ENCODE results near the gene SEC24A.
"Not testable (repeated sequence)": the region's sequence is repeated elsewhere in the genome, so short reads cannot be mapped to it uniquely, and the experiment has no call there.

Gene SEC24A

DNA sequence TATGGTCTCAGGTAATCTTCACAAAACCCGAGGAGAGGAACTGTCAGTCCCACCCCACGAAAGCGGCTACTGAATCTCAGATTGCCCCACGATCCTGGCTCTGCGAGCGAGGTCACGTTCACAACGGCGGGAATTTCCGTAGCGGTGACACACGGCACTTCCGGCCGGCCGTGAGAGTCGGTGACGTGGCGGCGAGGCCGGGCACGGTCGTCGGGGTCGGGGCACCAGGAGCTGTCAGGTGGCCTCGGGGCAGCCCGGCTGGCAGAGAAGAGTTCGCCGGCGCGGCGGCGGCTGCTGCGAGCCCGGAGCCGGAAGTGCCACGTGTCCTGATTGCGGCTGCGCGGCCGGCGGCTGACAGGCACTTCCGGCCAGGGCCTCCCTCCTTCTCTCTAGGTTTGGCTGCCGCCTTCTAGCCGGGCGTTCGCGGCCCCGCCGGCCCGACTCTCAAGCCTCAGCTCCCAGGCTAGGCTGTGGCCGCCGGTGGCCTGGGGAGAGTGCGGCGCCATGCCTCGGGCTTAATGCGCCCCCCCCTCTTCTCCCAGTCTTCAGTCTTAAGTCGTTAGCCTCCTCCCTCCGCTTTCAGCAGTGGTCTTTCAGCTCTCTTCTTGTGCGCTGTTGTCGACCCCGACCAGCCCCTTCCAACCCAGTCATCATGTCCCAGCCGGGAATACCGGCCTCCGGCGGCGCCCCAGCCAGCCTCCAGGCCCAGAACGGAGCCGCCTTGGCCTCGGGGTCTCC, at the start of gene SEC24A:
Gene SEC24A, plus strand, starts transcription at position 361 of the 738 bp plus-strand sequence. Its CDS starts 292 bp downstream, at position 653.
- DNase-seq: peak; percentile 29 to 87 (median 71)

DNA sequence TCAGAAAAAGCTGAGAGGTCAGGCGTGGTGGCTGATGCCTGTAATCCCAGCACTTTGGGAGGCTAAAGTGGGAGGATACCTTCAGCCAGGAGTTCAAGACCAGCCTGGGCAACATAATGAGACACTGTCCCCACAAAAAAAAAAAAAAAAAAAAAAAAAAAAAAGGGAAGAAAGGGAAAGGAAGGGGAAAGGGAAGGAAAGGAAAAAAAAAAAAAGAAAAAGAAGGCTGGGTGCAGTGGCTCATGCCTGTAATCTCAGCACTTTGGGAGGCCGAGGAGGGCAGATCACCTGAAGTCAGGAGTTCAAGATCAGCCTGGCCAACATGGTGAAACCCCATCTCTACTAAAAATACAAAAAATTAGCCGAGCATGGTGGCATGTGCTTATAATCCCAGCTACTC, 48.8 kb upstream of the SEC24A start:
- not testable (repeated sequence) for DNase-seq

DNA sequence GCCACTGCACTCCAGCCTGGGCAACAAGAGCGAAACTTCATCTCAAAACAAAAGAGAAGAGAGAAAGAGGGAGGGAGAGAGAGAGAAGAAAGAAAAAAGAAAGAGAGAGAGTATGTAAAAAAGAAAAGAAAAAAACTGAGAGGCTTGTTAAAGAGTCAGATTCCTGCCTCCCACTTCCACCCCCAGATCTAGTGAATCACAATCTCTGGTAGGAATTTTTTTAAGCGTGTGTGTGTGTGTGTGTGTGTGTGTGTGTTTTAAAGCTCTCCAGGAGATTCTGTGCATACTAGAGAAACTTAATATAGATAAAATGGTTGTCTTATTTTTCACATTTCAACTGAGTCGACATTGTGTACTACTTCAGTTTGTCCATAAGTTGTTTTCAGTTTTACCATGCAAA, 48.0 kb upstream of the SEC24A start:
- DNase-seq: no peak

DNA sequence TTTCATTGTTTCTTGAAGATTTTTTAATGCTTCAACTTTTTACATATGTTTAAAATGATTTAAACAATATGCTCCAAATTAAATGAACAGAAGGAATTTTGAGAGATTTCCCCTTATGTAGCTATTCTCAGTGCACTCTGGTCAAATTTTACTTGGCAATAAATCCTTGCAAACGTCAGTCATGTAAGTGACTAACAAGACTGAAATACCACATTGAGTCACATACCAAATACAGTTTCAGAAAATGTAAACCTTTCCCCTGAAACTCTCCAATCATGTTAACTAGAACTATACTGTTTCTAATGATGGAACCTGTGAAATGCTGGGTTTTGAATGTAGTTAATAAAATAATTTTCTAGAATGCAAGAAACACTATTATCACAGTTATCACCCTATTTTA, 45.5 kb upstream of the SEC24A start:
- DNase-seq: no peak

DNA sequence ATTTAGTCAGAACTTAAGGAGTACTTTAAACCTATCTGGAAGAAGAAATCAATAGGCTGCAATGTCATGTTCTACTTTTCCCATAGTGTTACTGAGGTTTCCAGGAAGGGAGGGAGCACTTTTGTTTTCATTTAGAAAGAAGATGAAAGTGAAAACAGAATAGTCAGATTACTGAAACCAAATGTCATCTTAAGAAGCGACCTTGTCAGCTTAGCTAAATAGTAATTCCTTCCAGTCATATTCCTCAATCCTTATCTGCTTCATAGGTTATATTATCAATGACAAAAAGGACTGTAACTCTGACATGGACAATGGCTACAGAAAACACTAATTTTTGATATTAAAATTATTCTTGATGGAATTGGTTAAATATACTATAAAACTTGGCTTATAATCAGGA, 43.7 kb upstream of the SEC24A start:
- no peak for DNase-seq

DNA sequence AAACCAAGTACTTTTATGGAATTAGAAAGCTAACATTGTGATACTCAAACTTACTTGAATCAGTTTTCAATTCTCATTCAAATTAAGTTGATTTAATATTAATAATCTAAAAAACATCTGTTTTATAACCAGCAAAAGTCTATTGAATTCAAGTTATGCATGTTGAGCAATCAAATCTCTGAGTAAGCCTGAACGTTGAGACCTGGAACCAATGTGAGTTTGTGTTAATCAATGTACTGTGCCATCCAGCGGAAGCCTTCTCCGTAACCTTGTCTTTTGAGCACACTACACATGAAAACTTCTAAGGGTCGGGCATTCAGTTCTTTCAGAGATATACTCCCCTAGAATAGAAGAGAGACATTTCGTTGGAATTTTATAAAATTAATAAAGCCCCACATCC, 41.9 kb upstream of the SEC24A start:
- no peak for DNase-seq

DNA sequence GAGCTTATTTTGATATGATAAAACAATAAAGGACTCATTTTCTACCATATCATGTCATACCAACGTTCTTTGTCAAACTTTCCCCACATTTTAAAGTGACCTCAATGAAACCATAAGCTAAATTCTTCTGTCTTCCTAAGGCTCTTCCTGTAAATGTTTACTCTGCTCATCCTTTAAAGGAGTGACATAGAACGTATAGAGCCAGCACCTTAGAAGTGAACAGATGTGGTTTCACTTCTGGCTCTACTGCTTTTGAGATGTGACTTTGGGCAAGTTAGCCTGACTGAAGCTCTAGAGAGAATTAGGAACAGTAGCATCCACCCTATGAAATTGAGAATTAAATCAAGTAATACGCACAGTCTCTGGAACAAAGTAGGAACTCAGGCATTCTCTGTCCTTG, 40.0 kb upstream of the SEC24A start:
- DNase-seq: no peak

DNA sequence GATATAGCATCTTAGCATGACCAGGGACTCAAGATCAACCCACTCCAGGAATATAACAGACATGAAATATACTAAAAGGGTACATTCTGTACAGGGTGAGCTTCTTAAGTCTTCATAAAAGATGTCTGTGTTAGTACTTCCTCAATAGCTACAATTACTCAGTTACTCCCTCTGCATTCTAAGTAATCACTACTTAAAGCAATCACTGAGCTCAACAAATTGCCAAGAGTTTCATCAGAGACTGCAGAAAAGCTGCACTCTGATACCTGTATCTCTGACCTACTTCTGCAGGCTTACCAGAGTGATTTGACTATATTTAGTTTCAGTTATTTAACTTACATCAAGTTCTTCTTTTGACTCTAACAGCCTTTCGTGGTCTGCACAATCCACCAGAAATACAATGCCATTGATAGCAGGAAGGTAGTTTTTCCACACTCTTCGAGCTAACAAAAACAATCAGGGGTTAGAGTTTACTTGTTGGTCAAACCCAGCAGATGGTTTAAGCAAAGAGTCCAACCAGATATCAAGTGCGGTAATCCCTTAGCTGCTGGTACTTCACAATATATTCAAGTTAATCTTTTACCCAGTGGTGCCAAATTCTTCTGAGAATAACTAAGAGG, 39.2 kb upstream of the SEC24A start:
- no peak for DNase-seq

DNA sequence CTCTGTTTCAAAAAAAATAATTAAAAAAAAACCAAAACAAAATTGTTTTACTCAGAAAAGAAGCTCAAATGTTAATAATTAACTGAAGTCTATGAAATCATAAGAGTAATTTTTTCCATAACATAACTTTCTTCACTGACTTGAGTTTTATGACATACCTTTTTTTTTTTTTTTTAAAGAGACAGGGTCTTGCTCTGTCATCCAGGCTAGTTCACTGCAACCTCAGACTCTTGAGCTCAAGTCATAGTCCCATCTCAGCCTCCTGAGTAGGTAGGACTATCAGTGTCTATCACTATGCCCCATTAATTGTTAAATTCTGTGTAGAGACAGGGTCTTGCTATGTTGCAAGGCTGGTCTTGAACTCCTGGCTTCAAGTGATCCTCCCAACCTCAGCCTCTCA, 37.9 kb upstream of the SEC24A start:
- no peak for DNase-seq

DNA sequence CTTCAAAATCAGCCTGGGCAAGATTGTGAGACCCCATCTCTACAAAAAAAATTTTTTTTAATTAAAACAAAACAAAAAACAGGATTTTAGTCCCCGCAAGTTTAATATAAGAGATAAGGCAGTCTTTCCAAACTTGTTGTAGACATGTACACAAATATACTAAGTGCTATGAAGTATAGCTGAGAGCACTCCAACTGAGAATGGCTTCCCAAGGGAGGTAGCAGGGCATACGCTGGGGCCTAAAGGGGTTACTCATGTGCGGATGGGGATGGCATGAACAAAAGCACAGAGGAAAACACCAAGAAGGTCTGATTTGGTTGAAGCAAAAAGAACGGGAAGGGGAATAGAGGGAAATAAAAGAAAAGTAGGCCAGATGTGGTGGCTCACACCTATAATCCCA, 37.1 kb upstream of the SEC24A start:
- no peak for DNase-seq

DNA sequence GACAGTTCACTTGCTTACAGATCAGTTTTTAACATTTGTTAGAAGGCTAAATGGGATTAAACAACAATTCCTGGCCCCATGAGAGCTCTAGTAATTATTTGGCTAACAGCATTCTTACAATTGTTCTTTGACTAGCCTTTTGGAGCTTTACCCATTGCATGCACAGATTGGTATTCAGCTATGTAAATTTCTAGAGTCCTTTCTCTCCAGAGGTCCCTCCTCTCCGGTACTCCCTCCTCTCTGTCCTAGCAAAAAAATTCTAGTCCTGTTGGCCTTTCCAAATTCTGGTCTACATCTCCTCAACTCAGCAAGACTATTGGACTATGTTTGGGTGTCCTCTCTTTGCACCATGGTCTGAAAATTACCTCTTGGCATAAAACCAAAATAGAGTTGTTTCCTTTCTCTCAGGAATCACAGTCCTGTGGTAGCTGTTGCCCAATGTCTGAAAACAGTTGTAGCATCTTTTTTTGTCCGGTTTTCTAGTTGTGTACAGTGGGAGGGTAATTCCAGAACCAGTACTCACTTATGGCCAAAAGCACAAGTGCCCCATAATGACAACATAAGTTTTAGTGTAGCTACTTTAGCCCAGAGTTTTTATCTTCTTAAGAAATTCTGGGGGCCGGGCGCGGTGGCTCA, 34.0 kb upstream of the SEC24A start:
- DNase-seq: no peak

DNA sequence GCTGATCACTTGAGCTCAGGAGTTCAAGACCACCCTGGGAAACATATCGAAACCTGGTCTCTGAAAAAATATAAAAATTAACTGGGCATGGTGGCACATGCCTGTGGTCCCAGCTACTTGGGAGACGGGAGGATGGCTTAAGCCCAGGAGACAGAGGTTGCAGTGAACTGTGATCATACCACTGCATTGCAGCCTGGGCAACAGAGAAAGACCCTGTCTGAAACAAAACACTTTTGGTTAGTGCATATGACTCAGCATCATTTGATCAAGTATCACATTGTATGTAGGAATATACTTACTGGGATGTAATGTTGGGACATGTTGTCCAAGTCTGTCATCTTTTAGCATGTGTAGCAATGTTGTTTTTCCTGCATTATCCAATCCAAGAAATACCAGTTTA, 28.0 kb upstream of the SEC24A start:
- DNase-seq: no peak

DNA sequence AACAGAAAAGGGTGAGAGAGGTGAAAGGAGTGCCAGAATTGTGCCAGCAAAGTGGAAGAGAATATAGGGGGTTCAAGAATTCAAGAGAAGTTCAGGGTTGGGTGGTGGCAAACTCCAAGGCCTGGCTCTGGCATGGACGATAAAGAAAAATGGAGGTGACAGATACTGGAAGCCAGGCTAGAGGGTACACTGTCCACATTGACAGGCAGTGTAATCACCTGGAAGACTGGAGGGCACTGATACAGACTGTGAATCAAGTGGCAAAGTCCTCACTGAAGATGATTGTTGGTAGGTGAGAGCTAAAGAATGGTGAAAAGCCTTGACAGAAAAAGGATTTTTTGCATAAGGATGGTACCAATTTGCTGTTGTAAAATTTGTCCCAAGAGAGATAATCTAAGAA, 23.0 kb upstream of the SEC24A start:
- no peak for DNase-seq

DNA sequence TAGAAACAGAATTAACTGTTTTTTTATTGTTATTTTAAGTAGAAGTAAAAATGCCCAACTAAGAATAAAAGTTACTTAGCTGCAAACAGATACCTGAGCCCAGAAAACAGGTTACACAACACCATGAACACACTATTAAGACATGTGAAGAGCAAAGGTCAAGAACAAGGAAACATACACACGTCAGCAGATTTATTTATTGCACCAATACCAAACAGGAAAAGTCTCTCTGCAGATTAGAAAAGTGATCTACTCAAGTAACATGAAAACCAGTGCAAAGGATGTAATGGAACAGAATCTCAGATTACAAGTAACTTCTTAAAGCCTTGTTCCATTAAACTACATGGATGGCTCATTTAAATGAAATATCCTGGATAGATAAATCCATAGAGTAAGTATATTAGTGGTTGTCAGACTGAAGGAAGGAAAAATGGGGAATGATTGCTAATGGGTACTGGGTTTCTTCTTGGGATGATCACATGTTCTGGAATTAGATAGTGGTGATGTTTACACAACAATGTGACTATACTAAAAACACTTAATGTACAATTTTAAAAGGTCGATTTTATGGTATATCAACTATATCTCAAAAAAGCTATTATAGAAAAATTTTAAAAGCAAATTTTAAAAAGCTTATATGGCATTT, 22.1 kb upstream of the SEC24A start:
- DNase-seq: no peak

DNA sequence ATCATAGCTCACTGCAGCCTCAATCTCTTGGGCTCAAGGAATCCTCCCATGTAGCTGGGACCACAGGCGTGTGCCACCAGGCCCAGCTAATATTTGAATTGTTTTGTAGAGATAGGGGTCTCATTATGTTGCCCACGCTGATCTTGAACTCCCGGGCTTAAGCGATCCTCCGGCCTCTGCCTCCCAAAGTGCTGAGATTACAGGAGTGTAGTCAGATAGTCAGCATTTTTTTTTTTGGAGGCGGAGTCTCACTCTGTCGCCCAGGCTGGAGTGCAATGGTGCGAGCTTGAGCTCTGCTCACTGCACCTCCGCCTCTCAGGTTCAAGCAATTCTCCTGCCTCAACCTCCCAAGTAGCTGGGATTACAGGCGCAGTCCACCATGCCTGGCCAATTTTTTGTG, 14.4 kb upstream of the SEC24A start:
- no peak for DNase-seq

DNA sequence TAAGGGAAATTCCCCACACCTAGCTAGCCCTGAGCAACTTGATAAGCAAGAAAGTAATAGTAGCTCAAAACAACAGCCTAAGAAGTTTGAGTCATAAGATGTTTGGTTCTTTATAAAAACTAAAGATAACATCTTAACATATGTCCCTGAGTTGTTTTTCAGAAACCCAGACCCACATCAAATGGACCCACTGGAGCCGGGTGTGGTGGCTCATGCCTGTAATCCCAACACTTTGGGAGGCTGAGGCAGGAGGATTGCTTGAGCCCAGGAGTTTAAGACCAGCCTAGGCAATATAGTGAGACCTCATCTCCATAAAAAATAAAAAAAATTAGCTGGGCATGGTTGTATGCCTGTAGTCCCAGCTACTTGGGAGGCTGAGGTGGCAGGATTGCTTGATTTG, 13.2 kb upstream of the SEC24A start:
- DNase-seq: not testable (repeated sequence)

DNA sequence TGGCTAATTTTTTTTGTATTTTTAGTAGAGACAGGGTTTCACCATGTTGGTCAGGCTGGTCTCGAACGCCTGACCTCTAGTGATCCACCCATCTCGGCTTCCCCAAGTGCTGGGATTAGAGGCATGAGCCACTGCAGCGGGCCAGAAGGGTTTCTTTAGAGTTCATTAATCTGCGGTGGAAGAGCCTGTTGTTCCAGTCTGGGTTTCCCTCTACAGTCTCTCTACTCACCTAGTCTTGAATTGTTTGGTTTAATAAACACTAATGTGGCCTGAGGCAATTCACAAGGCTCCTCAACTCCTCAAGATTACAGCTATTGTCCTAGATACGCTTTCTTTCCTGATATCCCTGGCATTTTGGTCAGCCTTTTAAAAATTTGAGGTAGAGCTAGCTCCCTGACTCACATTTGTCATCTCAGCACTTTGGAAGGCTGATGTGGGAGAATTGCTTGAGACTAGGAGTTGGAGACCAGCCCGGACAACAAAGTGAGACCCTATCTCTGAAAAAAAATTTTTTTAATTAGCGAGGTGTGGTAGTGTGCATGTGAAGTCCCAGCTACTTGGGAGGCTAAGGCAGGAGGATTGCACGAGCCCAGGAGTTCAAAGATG, 11.4 kb upstream of the SEC24A start:
- no peak for DNase-seq

DNA sequence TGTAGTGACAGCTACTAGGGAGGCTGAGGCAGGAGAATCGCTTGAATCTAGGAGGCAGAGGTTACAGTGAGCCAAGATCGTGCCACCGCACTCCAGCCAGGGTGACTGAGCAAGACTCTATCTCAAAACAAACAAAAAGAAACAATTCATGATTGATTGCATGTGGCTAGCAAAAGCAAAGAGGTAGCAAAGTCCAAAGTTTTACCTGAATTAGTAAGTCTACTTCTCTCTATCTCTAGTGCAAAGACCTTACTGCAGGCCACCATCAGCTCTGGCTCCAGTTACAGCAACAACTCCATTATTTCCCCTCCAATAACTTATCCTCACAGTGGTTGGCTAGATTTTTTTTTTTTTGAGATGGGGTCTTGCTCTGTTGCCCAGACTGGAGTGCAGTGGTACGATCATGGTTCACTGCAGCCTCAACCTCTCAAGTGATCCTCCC, 9.8 kb upstream of the SEC24A start:
- DNase-seq: no peak

DNA sequence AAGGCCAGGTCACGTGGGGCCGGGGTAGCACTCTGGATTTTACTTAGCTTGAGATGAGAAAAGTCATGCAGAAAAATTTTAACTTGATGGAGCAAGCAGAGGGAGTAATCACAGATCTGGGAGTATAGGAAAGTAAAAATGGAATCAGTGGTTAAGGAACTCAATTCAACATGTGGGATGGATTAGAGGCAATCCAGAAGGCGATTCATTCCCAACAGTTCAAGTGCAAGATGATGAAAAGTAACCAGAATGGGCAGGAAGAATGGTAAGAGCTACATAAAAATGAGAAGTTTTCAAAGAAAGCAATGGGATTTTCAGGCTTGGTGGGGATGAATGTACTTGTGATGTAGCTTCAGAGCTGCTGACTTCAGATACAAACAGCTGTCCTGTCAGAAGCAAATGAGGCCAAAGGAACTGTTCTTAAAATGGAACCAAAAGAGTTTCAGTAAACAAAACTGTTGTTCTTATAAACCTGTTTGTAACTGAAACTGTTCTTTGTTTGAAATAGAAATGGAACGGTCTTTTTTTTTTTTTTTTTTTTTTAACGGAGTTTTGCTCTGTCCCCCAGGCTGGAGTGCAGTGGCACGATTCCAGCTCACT, 5.6 kb upstream of the SEC24A start:
- DNase-seq: no peak

DNA sequence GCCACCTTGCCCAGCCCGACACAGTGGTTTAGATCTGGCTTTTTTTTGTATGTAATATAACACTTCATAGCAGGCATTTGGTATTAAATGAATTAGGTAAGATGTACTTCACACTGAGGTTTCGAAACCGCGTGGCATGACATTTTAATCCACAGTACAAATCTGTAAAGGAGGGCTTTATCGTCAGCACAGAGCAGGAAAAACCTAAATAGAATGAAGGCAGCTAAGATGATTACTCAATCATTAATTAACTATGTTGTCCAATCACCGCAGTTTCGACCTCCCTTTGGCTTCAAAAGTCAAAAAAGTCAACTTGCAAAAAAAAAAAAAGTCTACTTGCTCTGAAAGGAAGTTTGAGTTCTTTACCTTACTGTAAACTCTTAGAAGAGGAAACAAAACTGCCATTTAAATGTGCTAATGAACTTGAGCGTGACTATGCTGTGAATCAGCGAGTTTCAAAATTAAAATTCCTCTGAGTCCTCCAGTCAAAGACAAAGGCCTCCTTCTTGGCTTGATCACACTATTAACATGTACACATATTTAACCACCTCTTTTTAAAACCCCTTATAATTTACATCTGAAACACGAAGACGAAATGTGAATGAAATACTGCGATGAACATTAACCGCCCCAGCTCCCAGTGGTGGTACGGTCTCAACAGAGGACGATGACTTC, 698 bp upstream of the SEC24A start:
- no peak for DNase-seq

All from amygdala (tissue), 56 donors.